ENCODE data around the gene KMT5C.

KMT5C gene

DNA sequence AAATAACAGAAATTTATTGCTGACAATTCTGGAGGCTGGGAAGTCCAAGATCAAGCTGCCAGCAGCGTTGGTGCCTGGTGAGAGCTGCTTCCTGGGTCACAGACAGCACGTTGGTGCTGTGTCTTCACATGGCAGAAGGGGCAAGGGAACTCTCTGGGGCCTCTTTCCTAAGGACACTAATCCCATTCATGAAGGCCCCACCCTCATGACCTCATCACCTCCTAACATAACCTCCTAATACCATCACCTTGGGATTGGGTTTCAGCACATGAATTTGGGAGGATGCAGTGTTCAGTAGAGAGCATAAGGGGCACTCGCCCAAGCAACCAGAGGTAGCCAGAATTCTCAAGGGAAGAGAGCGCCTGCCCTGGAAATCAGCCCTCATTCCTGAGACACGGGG, 30.2 kb upstream of the KMT5C start:
- Mint-ChIP-seq H3K27me3 (no peaks in the 10 kb centered on the region), H3K36me3 (ENCODE audit: low read depth) (peaks cover 32% of the 10 kb centered on the region), H3K4me1 (ENCODE audit: low read depth) (peaks cover 19% of the 10 kb centered on the region), H3K4me3 (no peak overlapping the region), H3K27ac (no peak overlapping the region), H3K9me3 (no peaks in the 10 kb centered on the region)
- intact Hi-C loops (cut with micrococcal nuclease): no loop called here

DNA sequence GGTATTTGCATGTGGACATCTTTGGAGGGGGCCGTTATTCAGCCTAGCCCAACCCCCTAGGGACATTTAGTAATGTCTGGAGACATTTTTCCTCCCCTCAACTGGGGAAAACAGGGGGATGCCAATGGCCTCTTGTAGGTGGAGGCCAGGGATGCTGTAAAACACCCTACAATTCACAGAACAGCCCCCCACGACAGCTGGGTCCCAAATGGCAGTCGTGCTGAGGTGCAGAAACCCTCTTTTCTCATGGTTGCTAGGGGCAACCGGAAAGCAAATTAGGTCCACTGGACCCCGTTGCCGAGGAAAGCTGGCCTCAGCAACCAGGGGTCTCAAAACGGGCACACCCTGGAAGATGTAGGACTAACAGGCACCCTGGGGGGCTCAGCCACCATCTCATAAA, 29.2 kb upstream of the KMT5C start:
- Mint-ChIP-seq H3K4me1 (ENCODE audit: low read depth) (peaks cover 20% of the 10 kb centered on the region), H3K9me3 (no peaks in the 10 kb centered on the region), H3K27ac (no peak overlapping the region), H3K36me3 (ENCODE audit: low read depth) (peaks cover 43% of the 10 kb centered on the region), H3K27me3 (no peaks in the 10 kb centered on the region), H3K4me3 (no peak overlapping the region)
- intact Hi-C loops (cut with micrococcal nuclease): no loop called here

DNA sequence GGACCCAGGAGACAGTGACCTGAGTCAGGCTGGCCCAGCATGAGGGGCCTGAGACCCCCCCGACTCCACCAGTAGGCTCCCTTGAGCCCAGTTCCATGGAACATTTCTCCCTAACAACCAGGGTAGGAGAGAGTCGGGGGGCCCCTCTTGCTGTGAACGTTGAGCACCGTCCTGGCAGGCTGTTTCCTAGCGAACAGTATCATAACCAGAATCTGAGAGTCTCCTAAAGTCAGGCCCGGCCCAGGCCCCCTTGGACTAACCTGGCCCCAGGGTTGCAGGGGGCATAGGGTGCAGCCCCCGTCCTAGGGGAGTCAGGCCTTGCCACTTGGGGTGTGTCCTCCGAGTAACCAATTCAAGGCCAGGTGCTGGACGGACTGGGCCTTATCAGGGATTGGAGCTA, 28.3 kb upstream of the KMT5C start:
- no peaks in the 10 kb centered on the region for H3K27me3 Mint-ChIP-seq
- intact Hi-C loops (cut with micrococcal nuclease): no loop called here
- H3K36me3 Mint-ChIP-seq (ENCODE audit: low read depth): peaks cover 52% of the 10 kb centered on the region
- H3K4me3 Mint-ChIP-seq: no peak overlapping the region
- no peak overlapping the region for H3K27ac Mint-ChIP-seq
- peaks cover 15% of the 10 kb centered on the region for H3K4me1 Mint-ChIP-seq (ENCODE audit: low read depth)
- H3K9me3 Mint-ChIP-seq: no peaks in the 10 kb centered on the region

DNA sequence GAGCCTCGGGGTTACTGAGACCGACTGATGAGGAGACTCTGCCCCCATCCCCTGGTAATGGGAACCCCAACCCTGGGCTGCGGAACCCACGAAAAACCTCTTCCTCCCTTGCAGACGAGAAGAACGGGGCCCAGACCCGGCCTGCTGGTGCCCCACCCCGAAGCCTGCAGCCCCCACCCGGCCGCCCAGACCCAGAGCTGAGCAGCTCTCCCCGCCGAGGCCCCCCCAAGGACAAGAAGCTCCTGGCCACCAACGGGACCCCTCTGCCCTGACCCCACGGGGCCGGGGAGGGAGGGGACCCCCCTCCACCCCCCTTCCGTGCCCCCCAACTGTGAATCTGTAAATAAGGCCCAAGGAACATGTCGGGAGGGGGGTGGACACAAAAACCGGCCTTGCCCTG, 27.9 kb upstream of the KMT5C start:
- peaks cover 56% of the 10 kb centered on the region for H3K36me3 Mint-ChIP-seq (ENCODE audit: low read depth)
- peaks cover 13% of the 10 kb centered on the region for H3K4me1 Mint-ChIP-seq (ENCODE audit: low read depth)
- H3K27ac Mint-ChIP-seq: no peak overlapping the region
- H3K27me3 Mint-ChIP-seq: no peaks in the 10 kb centered on the region
- no peak overlapping the region for H3K4me3 Mint-ChIP-seq
- H3K9me3 Mint-ChIP-seq: no peaks in the 10 kb centered on the region
- intact Hi-C loops (cut with micrococcal nuclease): no loop called here

DNA sequence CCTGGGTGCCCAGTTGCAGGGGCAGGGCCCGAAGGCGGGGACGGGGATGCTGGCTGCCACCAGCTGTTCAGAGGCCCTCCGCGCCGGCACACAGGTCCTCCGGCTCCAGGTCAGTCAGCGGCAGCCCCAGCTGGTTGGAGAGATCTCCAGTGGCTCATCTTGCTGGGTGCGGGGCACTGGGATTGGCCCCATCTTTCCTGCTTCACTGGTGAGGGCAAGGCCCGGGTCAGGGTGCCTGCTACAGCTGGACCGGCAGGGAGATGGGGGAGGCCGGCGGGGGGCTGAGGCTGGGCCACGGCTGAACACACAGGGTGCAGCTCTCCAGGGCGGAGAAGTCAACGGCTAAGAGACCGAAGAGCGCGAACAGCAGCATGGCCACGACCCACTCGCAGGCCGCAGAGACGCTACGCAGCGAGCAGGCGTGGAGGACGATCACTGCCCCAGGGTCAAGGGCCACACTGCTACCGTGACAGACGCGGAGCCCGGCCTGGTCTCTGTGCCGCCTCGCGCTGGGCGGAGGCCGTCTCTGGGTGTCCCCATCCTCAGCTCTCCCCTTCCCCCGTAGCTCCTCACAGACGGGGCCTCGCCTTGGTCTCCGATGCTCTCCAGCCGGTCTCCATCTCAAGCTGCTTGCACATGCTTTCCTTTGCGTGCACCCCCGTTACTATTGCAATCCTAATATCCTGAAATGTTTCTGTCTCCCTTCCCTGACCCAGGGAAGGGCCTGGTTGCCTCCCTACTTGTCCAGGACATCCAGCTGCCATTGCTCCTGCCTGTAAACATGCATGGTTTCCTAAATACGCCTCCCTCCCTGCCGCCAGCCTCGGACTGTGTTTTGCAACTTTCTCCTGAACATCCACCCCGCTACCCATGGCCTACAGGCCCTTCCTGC, 26.8 kb upstream of the KMT5C start:
- H3K36me3 Mint-ChIP-seq (ENCODE audit: low read depth): peaks cover 66% of the 10 kb centered on the region
- H3K9me3 Mint-ChIP-seq: no peaks in the 10 kb centered on the region
- no peak overlapping the region for H3K4me3 Mint-ChIP-seq
- peak overlapping the region; percentile 6 for H3K27ac Mint-ChIP-seq
- H3K4me1 Mint-ChIP-seq (ENCODE audit: low read depth): peaks cover 13% of the 10 kb centered on the region
- intact Hi-C loops (cut with micrococcal nuclease): no loop called here
- no peaks in the 10 kb centered on the region for H3K27me3 Mint-ChIP-seq

DNA sequence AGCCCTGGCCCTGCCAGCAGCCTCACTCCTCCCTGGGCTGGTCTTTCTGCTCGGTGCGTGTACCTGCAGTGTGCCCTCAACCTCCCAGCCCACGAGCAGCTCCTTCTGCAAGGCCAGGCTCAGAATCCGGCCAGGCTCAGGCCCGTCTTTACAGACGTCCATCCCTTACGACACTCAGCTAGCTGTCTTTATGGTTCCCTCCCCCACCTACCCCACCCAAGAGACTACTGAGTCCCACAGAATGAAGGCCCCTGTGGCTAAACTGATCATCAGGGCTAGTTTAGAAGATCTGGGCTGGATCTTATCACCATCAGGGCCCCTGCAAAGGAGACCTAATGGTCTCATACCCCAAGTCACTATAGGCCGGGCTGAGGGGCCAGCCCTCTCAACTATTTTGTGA, 25.3 kb upstream of the KMT5C start:
- Mint-ChIP-seq H3K4me1 (ENCODE audit: low read depth) (peaks cover 13% of the 10 kb centered on the region), H3K36me3 (ENCODE audit: low read depth) (peaks cover 81% of the 10 kb centered on the region), H3K27me3 (no peaks in the 10 kb centered on the region), H3K27ac (peak overlapping the region; percentile 62), H3K4me3 (no peak overlapping the region), H3K9me3 (no peaks in the 10 kb centered on the region)
- intact Hi-C loops (cut with micrococcal nuclease): no loop called here

DNA sequence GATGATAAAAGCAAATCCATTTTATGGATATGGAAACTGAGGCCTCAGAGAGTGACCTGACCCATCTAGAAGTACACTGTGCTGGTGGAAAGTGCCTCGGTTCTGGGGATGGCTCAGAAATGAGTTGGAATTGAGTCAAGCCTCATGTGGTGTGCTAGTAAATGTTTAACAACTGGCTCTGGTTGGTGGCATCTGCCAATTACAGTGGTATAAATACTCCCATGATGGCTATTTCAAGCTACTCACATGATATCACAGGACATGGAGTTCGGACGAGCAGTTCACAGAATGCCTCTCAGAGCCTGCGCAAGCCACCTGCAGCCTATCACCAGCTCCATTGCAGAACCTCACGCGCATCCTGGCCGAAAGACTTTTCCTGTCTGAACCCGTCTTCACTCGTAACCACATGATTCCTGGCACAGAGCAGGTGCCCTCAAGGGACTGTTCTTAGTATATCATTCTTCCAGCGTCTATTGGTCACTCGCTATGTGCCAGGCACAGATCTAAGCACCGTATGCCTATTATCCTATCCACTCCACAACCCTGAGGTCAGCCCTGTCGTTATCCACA, 23.6 kb upstream of the KMT5C start:
- no peaks in the 10 kb centered on the region for H3K27me3 Mint-ChIP-seq
- peaks cover 26% of the 10 kb centered on the region for H3K4me1 Mint-ChIP-seq (ENCODE audit: low read depth)

DNA sequence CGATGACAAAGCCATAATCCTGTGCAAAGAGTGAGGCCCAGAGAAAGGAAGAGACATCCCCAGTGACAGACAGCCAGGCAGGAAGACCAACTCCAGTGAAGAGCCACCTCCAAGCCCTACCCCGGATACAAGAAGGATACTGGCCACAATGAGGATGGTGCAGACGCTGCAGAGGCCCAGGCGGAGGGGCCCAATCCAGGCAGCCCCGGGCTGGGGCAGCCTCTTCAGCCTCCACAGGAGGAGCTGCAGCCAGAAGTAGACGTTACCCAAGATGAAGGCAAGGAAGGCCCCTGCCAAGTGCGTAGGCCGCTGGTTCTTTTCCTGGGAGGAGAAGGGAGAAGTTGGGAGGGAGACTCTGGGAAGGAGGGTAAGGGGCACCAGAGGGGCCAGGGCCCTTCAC, 23.0 kb upstream of the KMT5C start:
- peaks cover 32% of the 10 kb centered on the region for H3K4me1 Mint-ChIP-seq (ENCODE audit: low read depth)
- no peak overlapping the region for H3K27ac Mint-ChIP-seq
- H3K27me3 Mint-ChIP-seq: no peaks in the 10 kb centered on the region
- no peaks in the 10 kb centered on the region for H3K9me3 Mint-ChIP-seq
- H3K4me3 Mint-ChIP-seq: no peak overlapping the region
- intact Hi-C loops (cut with micrococcal nuclease): no loop called here
- peaks cover 99% of the 10 kb centered on the region for H3K36me3 Mint-ChIP-seq (ENCODE audit: low read depth)

More for the DNA sequence above, 23.6 kb upstream of the KMT5C start:
- no peak overlapping the region for H3K27ac Mint-ChIP-seq
- intact Hi-C loops (cut with micrococcal nuclease): no loop called here
- H3K36me3 Mint-ChIP-seq (ENCODE audit: low read depth): peaks cover 98% of the 10 kb centered on the region
- no peaks in the 10 kb centered on the region for H3K9me3 Mint-ChIP-seq
- no peak overlapping the region for H3K4me3 Mint-ChIP-seq

DNA sequence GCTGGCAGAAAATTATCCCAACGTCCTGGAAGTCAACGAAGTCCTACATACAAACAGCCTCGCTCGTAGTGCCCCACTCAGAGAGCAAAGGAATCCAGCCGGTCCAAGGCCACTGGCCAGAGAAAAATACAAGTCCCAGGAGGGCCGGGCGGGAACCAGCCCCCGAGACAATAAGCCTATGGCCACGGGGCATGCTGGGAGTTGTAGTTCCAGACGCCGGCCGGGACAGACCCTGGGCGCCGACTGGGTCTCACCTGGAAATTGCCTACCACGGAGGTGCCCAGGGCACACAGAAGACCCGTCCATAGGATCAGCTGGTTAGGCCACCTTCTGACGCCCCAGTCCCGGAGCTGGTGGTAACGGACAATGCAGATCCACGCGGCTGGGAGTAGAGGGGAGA, 19.9 kb upstream of the KMT5C start:
- Mint-ChIP-seq H3K36me3 (ENCODE audit: low read depth) (peaks cover 88% of the 10 kb centered on the region), H3K27me3 (no peaks in the 10 kb centered on the region), H3K4me1 (ENCODE audit: low read depth) (peaks cover 39% of the 10 kb centered on the region), H3K4me3 (no peak overlapping the region), H3K27ac (peak overlapping the region; percentile 6), H3K9me3 (no peaks in the 10 kb centered on the region)
- intact Hi-C loops (cut with micrococcal nuclease): no loop called here

DNA sequence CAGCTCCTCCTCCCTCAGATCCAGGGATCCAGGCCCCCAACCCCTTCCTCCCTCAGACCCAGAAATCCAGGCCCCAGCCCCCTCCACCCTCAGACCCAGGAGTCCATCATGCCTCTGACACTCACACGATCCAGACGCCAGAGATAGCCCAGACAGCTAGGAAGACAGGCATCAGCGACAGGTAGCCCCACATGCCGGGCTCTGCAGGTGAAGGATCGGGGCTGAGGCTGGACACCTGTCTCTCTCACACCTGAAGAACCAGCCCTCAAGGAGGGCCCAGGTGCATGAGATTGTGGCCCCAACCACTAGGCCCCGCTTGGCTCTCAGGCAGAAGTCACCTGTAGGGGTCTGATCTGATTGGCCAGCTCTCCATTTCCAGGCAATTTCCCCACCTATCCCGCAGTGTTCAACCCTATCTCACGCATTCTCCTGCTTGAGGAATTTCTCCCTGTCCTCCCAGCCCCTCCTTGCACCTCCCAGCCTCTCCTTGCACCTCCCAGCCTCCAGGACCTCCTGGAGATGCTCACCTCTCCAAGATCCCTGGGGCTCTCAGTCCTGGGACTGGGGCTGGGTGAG, 18.7 kb upstream of the KMT5C start:
- H3K27ac Mint-ChIP-seq: peak overlapping the region; percentile 94
- H3K36me3 Mint-ChIP-seq (ENCODE audit: low read depth): peaks cover 80% of the 10 kb centered on the region
- no peaks in the 10 kb centered on the region for H3K27me3 Mint-ChIP-seq
- H3K9me3 Mint-ChIP-seq: no peaks in the 10 kb centered on the region
- intact Hi-C loops (cut with micrococcal nuclease): no loop called here
- peaks cover 50% of the 10 kb centered on the region for H3K4me1 Mint-ChIP-seq (ENCODE audit: low read depth)
- H3K4me3 Mint-ChIP-seq: no peak overlapping the region

DNA sequence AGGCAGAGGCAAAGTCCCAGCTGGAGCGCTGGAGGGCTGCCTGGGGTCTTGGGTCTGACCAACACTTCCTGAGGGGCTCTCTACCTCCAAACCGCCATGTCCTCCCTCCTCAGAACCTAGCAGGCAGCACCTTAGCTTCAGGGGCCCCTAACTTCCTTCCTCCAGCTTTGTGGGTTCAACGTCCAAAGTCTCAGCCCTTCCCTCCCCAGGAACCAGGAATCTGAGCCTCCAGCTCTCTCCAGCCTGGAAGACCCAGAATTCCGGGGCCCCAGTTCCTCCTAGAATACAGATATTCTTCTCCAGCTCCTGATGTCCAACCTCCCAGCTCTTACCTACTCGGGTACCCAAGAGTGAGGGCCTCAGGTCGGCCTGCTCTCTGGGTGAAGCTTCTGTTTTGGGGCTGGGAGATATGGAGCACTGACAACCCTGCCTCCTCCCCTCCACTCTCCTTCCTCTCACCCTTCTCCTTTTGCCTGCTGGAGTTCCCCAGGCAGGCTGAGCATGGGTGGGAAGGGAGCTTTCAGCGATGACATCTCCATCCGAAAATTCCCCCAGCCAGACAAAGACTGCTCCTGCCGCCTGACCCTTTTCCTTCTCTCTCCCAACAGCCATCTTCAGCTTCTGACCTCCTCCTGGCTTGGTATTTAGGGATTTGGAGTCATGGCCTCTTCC, 18.1 kb upstream of the KMT5C start:
- Mint-ChIP-seq H3K4me1 (ENCODE audit: low read depth) (peaks cover 57% of the 10 kb centered on the region), H3K36me3 (ENCODE audit: low read depth) (peaks cover 74% of the 10 kb centered on the region), H3K9me3 (no peaks in the 10 kb centered on the region), H3K27me3 (no peaks in the 10 kb centered on the region), H3K4me3 (peak overlapping the region; percentile 77), H3K27ac (peak overlapping the region; percentile 94)
- intact Hi-C loops (cut with micrococcal nuclease): no loop called here

DNA sequence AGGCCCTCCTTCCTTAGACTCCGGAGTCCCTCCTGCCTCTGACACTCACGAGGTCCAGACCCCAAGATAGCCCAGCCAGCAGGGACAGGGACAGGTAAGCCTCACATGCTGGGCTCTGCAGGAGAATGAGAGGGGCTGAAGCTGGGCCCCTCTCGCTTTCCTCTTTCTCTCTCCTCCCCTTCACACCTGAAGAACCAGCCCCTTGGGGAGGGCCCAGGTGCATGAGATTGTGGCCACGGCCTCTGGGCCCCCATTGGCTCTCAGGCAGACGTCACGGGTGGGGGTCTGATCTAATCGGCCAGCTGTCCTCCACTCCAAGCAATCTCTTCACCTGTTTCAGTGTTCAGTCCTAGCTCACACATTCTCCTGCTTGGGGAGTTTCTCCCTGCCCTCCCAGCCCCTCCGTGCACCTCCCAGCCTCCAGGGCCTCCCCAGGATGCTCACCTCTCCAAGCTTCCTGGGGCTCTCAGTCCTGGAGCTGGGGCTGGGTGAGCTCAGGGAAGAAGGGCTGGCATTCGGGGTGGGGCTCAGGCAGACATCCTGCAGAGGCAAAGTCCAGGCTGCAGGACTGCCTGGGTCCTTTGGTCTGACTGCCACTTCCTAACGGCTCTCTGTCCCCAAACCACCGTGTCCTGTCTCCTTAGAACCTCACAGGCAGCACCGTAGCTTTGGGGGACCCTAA, 17.3 kb upstream of the KMT5C start:
- H3K27ac Mint-ChIP-seq: peak overlapping the region; percentile 94
- peak overlapping the region; percentile 77 for H3K4me3 Mint-ChIP-seq
- H3K36me3 Mint-ChIP-seq (ENCODE audit: low read depth): peaks cover 67% of the 10 kb centered on the region
- no peaks in the 10 kb centered on the region for H3K27me3 Mint-ChIP-seq
- peaks cover 60% of the 10 kb centered on the region for H3K4me1 Mint-ChIP-seq (ENCODE audit: low read depth)
- intact Hi-C loops (cut with micrococcal nuclease): no loop called here
- H3K9me3 Mint-ChIP-seq: no peaks in the 10 kb centered on the region

DNA sequence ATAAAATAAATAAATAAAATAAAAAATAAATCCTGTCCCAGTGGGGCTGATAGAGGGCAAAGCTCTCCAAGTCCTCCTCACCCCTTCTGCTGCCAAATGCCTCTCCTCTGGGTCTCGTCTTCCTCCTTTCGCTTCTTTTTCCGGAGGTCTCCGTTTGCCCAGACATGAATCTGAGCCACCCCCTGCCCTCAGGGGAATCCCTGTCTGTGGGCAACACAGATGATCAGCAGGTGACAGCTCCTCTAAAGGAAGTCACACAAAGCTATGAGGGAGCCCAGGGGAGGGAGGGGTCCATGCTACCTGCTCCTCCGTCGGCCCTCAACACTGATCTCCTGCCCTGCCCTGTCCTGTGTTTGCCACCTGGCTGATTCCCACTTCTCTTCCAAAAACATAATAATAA, 15.0 kb upstream of the KMT5C start:
- no peaks in the 10 kb centered on the region for H3K9me3 Mint-ChIP-seq
- H3K27ac Mint-ChIP-seq: peak overlapping the region; percentile 94
- peak overlapping the region; percentile 90 for H3K4me3 Mint-ChIP-seq
- peaks cover 44% of the 10 kb centered on the region for H3K36me3 Mint-ChIP-seq (ENCODE audit: low read depth)
- H3K27me3 Mint-ChIP-seq: no peaks in the 10 kb centered on the region
- peaks cover 68% of the 10 kb centered on the region for H3K4me1 Mint-ChIP-seq (ENCODE audit: low read depth)
- intact Hi-C loops (cut with micrococcal nuclease): loop anchor here (2.0 kb wide), 1 partner anchor 14 kb away; the partner anchor contains the start of gene KMT5C
